HK-2 (cell line): ENCODE results near the gene TRIM66.

Source experiments
- DNase-seq: peaks from one replicate; pipeline ENCODE4 v3.0.0-alpha.2; 2018; ENCODE audit not compliant: unreplicated experiment

The TRIM66 gene

GRCh38 chr11:8682303-8683114, at the start of gene TRIM66, which contains the start of gene RPL27A:
Gene TRIM66, minus strand, starts transcription at chr11:8682665. Its CDS starts 10,391 bp downstream, at chr11:8672274.
Gene RPL27A, plus strand, starts transcription at chr11:8682792. Its CDS starts 22 bp downstream, at chr11:8682814.
- peak; percentile 94 for DNase-seq

- no peak for DNase-seq
Measured at GRCh38 chr11:8731647-8732323, 49.3 kb upstream of the TRIM66 start.

GRCh38 chr11:8730697-8731020, 48.2 kb upstream of the TRIM66 start:
- no peak for DNase-seq

GRCh38 chr11:8729837-8730696, 47.6 kb upstream of the TRIM66 start:
- no peak for DNase-seq

- no peak for DNase-seq
Measured at GRCh38 chr11:8729067-8729466, 46.6 kb upstream of the TRIM66 start.

- no peak for DNase-seq
Measured at GRCh38 chr11:8728563-8728962, 46.1 kb upstream of the TRIM66 start.

- no peak for DNase-seq
Measured at GRCh38 chr11:8726395-8726794, 43.9 kb upstream of the TRIM66 start.

GRCh38 chr11:8724682-8725081, 42.2 kb upstream of the TRIM66 start:
- DNase-seq, result no peak

- DNase-seq, result no peak
Measured at GRCh38 chr11:8723711-8724110, 41.2 kb upstream of the TRIM66 start.

GRCh38 chr11:8722809-8723208, 40.3 kb upstream of the TRIM66 start:
- DNase-seq, result no peak

- DNase-seq, result no peak
Measured at GRCh38 chr11:8721609-8722500, 39.4 kb upstream of the TRIM66 start.

- DNase-seq, result no peak
Measured at GRCh38 chr11:8720868-8721608, 38.6 kb upstream of the TRIM66 start.

- no peak for DNase-seq
Measured at GRCh38 chr11:8720352-8720751, 37.9 kb upstream of the TRIM66 start.

- no peak for DNase-seq
Measured at GRCh38 chr11:8719721-8720120, 37.3 kb upstream of the TRIM66 start.

GRCh38 chr11:8719211-8719649, 36.8 kb upstream of the TRIM66 start:
- DNase-seq, result peak; percentile 65

GRCh38 chr11:8717876-8718753, 35.6 kb upstream of the TRIM66 start:
- peak; percentile 42 for DNase-seq

- no peak for DNase-seq
Measured at GRCh38 chr11:8717544-8717875, 35.0 kb upstream of the TRIM66 start.

- DNase-seq, result no peak
Measured at GRCh38 chr11:8715501-8715900, 33.0 kb upstream of the TRIM66 start.

GRCh38 chr11:8714622-8715225, 32.3 kb upstream of the TRIM66 start:
- no peak for DNase-seq
